Lower lobe of right lung (tissue), 2 donors: Measurements from ENCODE around the gene NXN. TPM values are rescaled to one million over a fixed set of nuclear protein-coding genes. Genes with fewer than 3 reads are reported as not detected.

Source experiments
- ATAC-seq, 2 donors: fragments of 200-7000 bp; cut with Tn5 transposase; one replicate each; pipeline ENCODE4 v1.9.1; 2020 to 2022; ENCODE audit warnings: mild to moderate bottlenecking in 2 of 2, moderate library complexity in 2 of 2
- DNase-seq: peaks from one replicate; pipeline ENCODE4 v3.0.0-alpha.2; 2020
- H3K27ac ChIP-seq: fragments of 200-600 bp; one replicate; pipeline ENCODE4 v1.8.0; 2022
- H3K27me3 ChIP-seq: fragments of 200-600 bp; one replicate; pipeline ENCODE4 v1.8.0; 2022; ENCODE audit warnings: low read depth
- H3K36me3 ChIP-seq: fragments of 200-600 bp; one replicate; pipeline ENCODE4 v1.8.0; 2022; ENCODE audit warnings: mild to moderate bottlenecking
- H3K4me1 ChIP-seq: fragments of 200-600 bp; one replicate; pipeline ENCODE4 v1.8.0; 2022
- H3K4me3 ChIP-seq: fragments of 200-600 bp; one replicate; pipeline ENCODE4 v1.8.0; 2022; ENCODE audit warnings: mild to moderate bottlenecking
- H3K9me3 ChIP-seq: fragments of 200-600 bp; one replicate; pipeline ENCODE4 v1.8.0; 2022
- intact Hi-C: fragments of 100-400 bp; cut with DNase I; formaldehyde crosslinking; loops from one replicate; pipeline ENCODE4 v1.11.0; 2022
- total RNA-seq: library from RNA; stranded (reverse); fragmentation: NEBNext Ultra II Directional; extraction: Animal tissue kit (Norgen Biotek cat#: 25700); gene quantifications from one replicate; pipeline ENCODE4 v1.2.1, GENCODE V29; 2021
- TF ChIP-seq, protein P1 (sequence below): fragments of 200-600 bp; IDR thresholded peaks from one replicate; pipeline ENCODE4 v1.8.0; 2022; ENCODE audit warnings: antibody characterized with exemption, mild to moderate bottlenecking
- donor health status: DM: no; HTN: yes; CAD: no; lungs with severe emphysema.

Gene NXN
- total RNA-seq, 1 donor from 2014 or later = 42.6 TPM

- peaks cover 48% of the 10 kb centered on the region for H3K4me1 ChIP-seq
- no peak overlapping the region for H3K4me3 ChIP-seq
- DNase-seq (no peak), ATAC-seq (no peak)
- TF ChIP-seq, protein P1, sequence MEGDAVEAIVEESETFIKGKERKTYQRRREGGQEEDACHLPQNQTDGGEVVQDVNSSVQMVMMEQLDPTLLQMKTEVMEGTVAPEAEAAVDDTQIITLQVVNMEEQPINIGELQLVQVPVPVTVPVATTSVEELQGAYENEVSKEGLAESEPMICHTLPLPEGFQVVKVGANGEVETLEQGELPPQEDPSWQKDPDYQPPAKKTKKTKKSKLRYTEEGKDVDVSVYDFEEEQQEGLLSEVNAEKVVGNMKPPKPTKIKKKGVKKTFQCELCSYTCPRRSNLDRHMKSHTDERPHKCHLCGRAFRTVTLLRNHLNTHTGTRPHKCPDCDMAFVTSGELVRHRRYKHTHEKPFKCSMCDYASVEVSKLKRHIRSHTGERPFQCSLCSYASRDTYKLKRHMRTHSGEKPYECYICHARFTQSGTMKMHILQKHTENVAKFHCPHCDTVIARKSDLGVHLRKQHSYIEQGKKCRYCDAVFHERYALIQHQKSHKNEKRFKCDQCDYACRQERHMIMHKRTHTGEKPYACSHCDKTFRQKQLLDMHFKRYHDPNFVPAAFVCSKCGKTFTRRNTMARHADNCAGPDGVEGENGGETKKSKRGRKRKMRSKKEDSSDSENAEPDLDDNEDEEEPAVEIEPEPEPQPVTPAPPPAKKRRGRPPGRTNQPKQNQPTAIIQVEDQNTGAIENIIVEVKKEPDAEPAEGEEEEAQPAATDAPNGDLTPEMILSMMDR = no peak
- intact Hi-C loops = no loop called here
- no peaks in the 10 kb centered on the region for H3K27me3 ChIP-seq
- H3K36me3 ChIP-seq = peaks cover 90% of the 10 kb centered on the region
- H3K27ac ChIP-seq = peak overlapping the region; percentile 56
- no peaks in the 10 kb centered on the region for H3K9me3 ChIP-seq
Observed at GRCh38 chr17:1009229-1010085, 29.9 kb upstream of the NXN start.

- Histone ChIP-seq H3K36me3 (peaks cover 94% of the 10 kb centered on the region), H3K4me3 (no peak overlapping the region), H3K9me3 (no peaks in the 10 kb centered on the region), H3K27ac (peak overlapping the region; percentile 76), H3K27me3 (no peaks in the 10 kb centered on the region), H3K4me1 (peaks cover 61% of the 10 kb centered on the region)
- intact Hi-C loops = no loop called here
- TF ChIP-seq, protein P1 = no peak
- ATAC-seq (peak in 1 of 2 donors; percentile 26), DNase-seq (no peak)
Observed at GRCh38 chr17:1008008-1008761, 28.6 kb upstream of the NXN start.

DNA sequence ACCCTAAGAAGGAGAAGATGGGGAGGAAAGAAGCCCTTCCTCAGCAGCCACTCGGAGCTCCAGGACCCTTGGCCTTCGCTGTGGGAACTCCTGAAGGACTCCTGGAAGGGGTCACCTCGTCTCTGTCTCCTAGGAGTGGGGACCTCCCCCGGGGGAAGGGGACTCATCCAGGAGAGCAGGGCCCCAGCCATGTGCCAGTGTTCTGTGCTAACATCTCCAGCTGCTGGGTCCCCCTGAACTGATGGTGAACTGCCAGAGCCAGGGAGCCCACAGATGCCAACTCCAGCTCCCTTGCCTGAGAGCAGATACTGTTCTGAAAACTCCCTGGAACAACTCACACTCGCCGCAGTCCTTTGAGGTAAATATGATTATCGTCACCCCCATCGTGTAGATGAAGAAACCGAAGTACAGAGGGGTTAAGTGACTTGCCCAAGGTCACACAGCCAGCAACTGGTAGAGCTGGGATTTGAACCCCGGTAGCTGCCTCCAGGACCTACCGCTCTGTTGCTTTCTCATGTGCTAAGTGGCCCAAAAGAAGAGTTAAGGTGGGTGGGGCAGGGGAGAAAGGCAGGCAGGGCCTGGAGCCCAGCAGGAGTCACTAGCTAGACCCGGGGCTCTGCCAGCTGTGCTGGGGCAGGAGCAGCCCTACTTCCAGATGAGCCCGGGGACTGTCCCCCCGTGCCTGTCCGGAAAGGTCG lies 27.9 kb upstream of the NXN start:
- intact Hi-C loops = no loop called here

GRCh38 chr17:1006054-1006453 lies 26.5 kb upstream of the NXN start:
- ATAC-seq (no peak), DNase-seq (no peak)
- peaks cover 94% of the 10 kb centered on the region for H3K36me3 ChIP-seq
- peak overlapping the region; percentile 81 for H3K27ac ChIP-seq
- TF ChIP-seq, protein P1 = no peak
- peak overlapping the region; percentile 6 for H3K4me3 ChIP-seq
- H3K27me3 ChIP-seq = no peaks in the 10 kb centered on the region
- no peaks in the 10 kb centered on the region for H3K9me3 ChIP-seq
- intact Hi-C loops = no loop called here
- peaks cover 79% of the 10 kb centered on the region for H3K4me1 ChIP-seq

More for the DNA sequence above, 27.9 kb upstream of the NXN start:
- Histone ChIP-seq H3K27ac (peak overlapping the region; percentile 76), H3K4me3 (no peak overlapping the region), H3K27me3 (no peaks in the 10 kb centered on the region), H3K4me1 (peaks cover 68% of the 10 kb centered on the region), H3K36me3 (peaks cover 94% of the 10 kb centered on the region), H3K9me3 (no peaks in the 10 kb centered on the region)
- ATAC-seq = no peak
- TF ChIP-seq, protein P1 = no peak
- DNase-seq = no peak

DNA sequence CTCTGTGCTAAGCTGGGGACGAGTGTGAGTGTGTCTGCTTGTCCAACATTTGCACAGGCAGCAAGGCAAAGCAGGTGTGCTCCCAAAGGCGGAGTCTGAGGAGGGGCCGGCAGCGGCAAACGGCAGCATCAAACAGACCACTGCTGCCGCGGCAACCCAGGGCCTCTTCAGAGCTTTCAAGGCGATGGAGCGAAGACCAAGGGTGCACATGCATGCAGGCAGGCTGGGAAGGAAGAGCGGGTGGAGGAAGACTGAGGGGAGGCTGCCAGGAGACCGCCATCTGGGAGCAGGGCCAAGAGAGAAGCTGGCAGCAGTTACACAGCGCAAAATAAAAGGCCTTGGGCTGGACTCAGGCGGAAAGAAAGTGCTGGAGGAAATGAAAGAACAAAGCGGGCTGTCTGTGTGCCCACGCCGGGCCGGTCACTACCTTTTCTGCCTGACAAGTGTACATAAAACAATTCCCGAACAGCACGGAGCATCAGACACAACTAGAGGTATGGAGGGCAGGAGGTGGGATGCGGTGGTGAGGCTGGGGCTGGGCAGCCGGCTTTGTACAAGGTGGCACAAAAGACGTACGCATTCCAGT lies 25.9 kb upstream of the NXN start:
- Histone ChIP-seq H3K27ac (peak overlapping the region; percentile 81), H3K4me1 (peaks cover 79% of the 10 kb centered on the region), H3K4me3 (no peak overlapping the region), H3K9me3 (no peaks in the 10 kb centered on the region), H3K36me3 (peaks cover 94% of the 10 kb centered on the region), H3K27me3 (no peaks in the 10 kb centered on the region)
- TF ChIP-seq, protein P1 = no peak
- intact Hi-C loops = no loop called here
- ATAC-seq (peak; percentile 12 to 17), DNase-seq (no peak)
